Panc1 (cell line): ENCODE results near the gene PHKG2. TPM values are rescaled to one million over a fixed set of nuclear protein-coding genes. Genes with fewer than 3 reads are reported as not detected.
A peak's percentile ranks its signal among the peaks of the same experiment; 100 is the strongest.

Experiments
- ATAC-seq: fragments of 200-7000 bp; cut with Tn5 transposase; 2 replicates; pipeline ENCODE4 v1.9.1; 2020; ENCODE audit warnings: mild to moderate bottlenecking, moderate library complexity
- BruUV-seq: library from RNA; stranded (reverse); fragments of 400-500 nt; replicated peaks from 2 replicates; lab custom pipeline; 2021; lab: Mats Ljungman, UMichigan
- CTCF ChIA-PET: fragments of 300-600 bp; sonication (Branson Sonifier 250); formaldehyde crosslinking; loops from one replicate; lab custom pipeline; 2022; ENCODE audit warnings: antibody characterized with exemption; lab: Charles Lee
- POLR2A ChIA-PET: fragments of 300-600 bp; sonication (Branson Sonifier 250); formaldehyde crosslinking; loops from one replicate; lab custom pipeline; 2022; ENCODE audit warnings: antibody characterized with exemption; lab: Charles Lee
- DNase-seq: peaks from one replicate; pipeline ENCODE4 v3.0.0-alpha.2; 2010; ENCODE audit warnings: low read depth, low spot score
- H3K27ac ChIP-seq: 2 replicates; pipeline ENCODE4 v1.5.1; 2011; ENCODE audit warnings: mild to moderate bottlenecking, low read length, inconsistent platforms
- H3K27me3 ChIP-seq: fragments of 200-500 bp; sonication (Bioruptor generic); 2 replicates; pipeline ENCODE4 v1.6.0; 2014; ENCODE audit warnings: low read length, inconsistent platforms; ENCODE audit not compliant: control insufficient read depth, insufficient read depth
- H3K36me3 ChIP-seq: fragments of 200-500 bp; sonication (Bioruptor generic); 2 replicates; pipeline ENCODE4 v1.5.1; 2014; ENCODE audit warnings: inconsistent platforms, mild to moderate bottlenecking, low read length, moderate library complexity; ENCODE audit not compliant: control insufficient read depth, insufficient read depth
- H3K4me1 ChIP-seq: 2 replicates; pipeline ENCODE4 v1.5.1; 2011; ENCODE audit warnings: inconsistent platforms, mild to moderate bottlenecking, low read length, moderate library complexity; ENCODE audit not compliant: control insufficient read depth, insufficient read depth
- H3K4me3 ChIP-seq, 2 experiments: 2 replicates each; pipeline ENCODE4 v1.5.1; 2011 to 2012; ENCODE audit warnings: low read depth in 2 of 2, low read length in 2 of 2, mild to moderate bottlenecking in 2 of 2, inconsistent platforms in 1 of 2, moderate library complexity in 1 of 2
- H3K9me3 ChIP-seq: fragments of 200-500 bp; sonication (Bioruptor generic); 2 replicates; pipeline ENCODE4 v1.5.1; 2014; ENCODE audit warnings: low read depth, mild to moderate bottlenecking, inconsistent platforms, low read length, moderate library complexity; ENCODE audit not compliant: control insufficient read depth, insufficient read depth
- CTCF ChIP-seq: fragments of 450-650 bp; IDR thresholded peaks from 2 replicates; pipeline ENCODE4 v1.5.1; 2017; ENCODE audit warnings: mild to moderate bottlenecking
- POLR2AphosphoS5 ChIP-seq: IDR thresholded peaks from 2 replicates; pipeline ENCODE4 v1.6.1; 2012; ENCODE audit warnings: mild to moderate bottlenecking, low read depth, low read length, moderate library complexity
- REST ChIP-seq, 2 experiments: IDR thresholded peaks; 2 replicates each; pipeline ENCODE4 v1.6.1; 2011 to 2012; ENCODE audit warnings: low read depth in 2 of 2, control low read depth in 1 of 2, low read length in 1 of 2, mild to moderate bottlenecking in 1 of 2, moderate library complexity in 1 of 2; ENCODE audit not compliant: insufficient read depth in 1 of 2
- SIN3A ChIP-seq: IDR thresholded peaks from 2 replicates; pipeline ENCODE4 v1.6.1; 2012; ENCODE audit warnings: low read depth, mild to moderate bottlenecking, low read length, moderate library complexity, borderline replicate concordance; ENCODE audit not compliant: insufficient read depth
- TCF7L2 ChIP-seq: IDR thresholded peaks from 2 replicates; pipeline ENCODE4 v1.6.1; 2011; ENCODE audit warnings: mild to moderate bottlenecking, low read depth, low read length, inconsistent platforms
- in situ Hi-C: cut with HindIII; loops from 2 replicates; pipeline ENCODE4 v1.10.0; 2016; ENCODE audit warnings: low sequenced_read_pairs, low pct_unique_long_range_greater_than_20kb
- intact Hi-C: fragments of 100-400 bp; cut with micrococcal nuclease; formaldehyde crosslinking; loops from one replicate; pipeline ENCODE4 v1.10.0; 2022; ENCODE audit not compliant: unreplicated experiment
- total RNA-seq: library from RNA; stranded (reverse); gene quantifications from one replicate; pipeline ENCODE4 v1.2.1, GENCODE V29; 2021; ENCODE audit not compliant: unreplicated experiment

PHKG2 gene
- total RNA-seq, 1 experiment from 2014 or later = 43.1 TPM

- ATAC-seq (no peak), DNase-seq (no peak)
- H3K27ac ChIP-seq = no peak overlapping the region
- H3K4me1 ChIP-seq = no peaks in the 10 kb centered on the region
- intact Hi-C loops (no loop called here), in situ Hi-C loops (no loop called here)
- BruUV-seq = no TSS peak
- H3K36me3 ChIP-seq = peaks cover 30% of the 10 kb centered on the region
- POLR2A ChIA-PET = no interaction called here
- TF ChIP-seq CTCF = no peak
- no peak for TF ChIP-seq POLR2AphosphoS5
- TF ChIP-seq REST (IDR thresholded peaks at IDR 0.05; ENCODE audit: insufficient read depth in 1 of 2, low read depth in 2 of 2, low read length in 1 of 2) = no peak
- TF ChIP-seq TCF7L2 = no peak
- TF ChIP-seq SIN3A = no peak
- no peaks in the 10 kb centered on the region for H3K27me3 ChIP-seq
- H3K9me3 ChIP-seq = no peaks in the 10 kb centered on the region
- CTCF ChIA-PET = no interaction called here
- no peak overlapping the region for H3K4me3 ChIP-seq
Observed at GRCh38 chr16:30722916-30723315, 25.3 kb upstream of the PHKG2 start.

GRCh38 chr16:30723725-30724355, 24.4 kb upstream of the PHKG2 start:
- Histone ChIP-seq H3K4me3 (no peak overlapping the region), H3K27ac (no peak overlapping the region), H3K36me3 (peaks cover 35% of the 10 kb centered on the region), H3K4me1 (no peaks in the 10 kb centered on the region), H3K27me3 (no peaks in the 10 kb centered on the region), H3K9me3 (no peaks in the 10 kb centered on the region)
- no peak for TF ChIP-seq POLR2AphosphoS5
- TF ChIP-seq TCF7L2 = no peak
- TF ChIP-seq REST (IDR thresholded peaks at IDR 0.05; ENCODE audit: insufficient read depth in 1 of 2, low read depth in 2 of 2, low read length in 1 of 2) = no peak
- no peak for TF ChIP-seq CTCF
- TF ChIP-seq SIN3A = no peak
- ChIA-PET CTCF (no interaction called here), POLR2A (no interaction called here)
- TSS peak; percentile 7 for BruUV-seq
- intact Hi-C loops (no loop called here), in situ Hi-C loops (no loop called here)
- no peak for DNase-seq
- ATAC-seq = no peak
